ENCODE measurements around the gene PSMB11.

The PSMB11 gene

GRCh38 chr14:23043754-23044153 lies 1.7 kb downstream of the PSMB11 start:
- Mint-ChIP-seq H3K4me3 (no peak overlapping the region), H3K4me1 (ENCODE audit: low read depth) (no peaks in the 10 kb centered on the region), H3K36me3 (ENCODE audit: low read depth) (no peaks in the 10 kb centered on the region), H3K27me3 (ENCODE audit: low read depth) (no peaks in the 10 kb centered on the region), H3K27ac (no peak overlapping the region), H3K9me3 (no peaks in the 10 kb centered on the region)

GRCh38 chr14:23044840-23045239 lies 2.8 kb downstream of the PSMB11 start:
- Mint-ChIP-seq H3K27ac (no peak overlapping the region), H3K27me3 (ENCODE audit: low read depth) (no peaks in the 10 kb centered on the region), H3K9me3 (no peaks in the 10 kb centered on the region), H3K36me3 (ENCODE audit: low read depth) (no peaks in the 10 kb centered on the region), H3K4me3 (no peak overlapping the region), H3K4me1 (ENCODE audit: low read depth) (no peaks in the 10 kb centered on the region)

GRCh38 chr14:23045419-23046357 lies 3.7 kb downstream of the PSMB11 start:
- Mint-ChIP-seq H3K36me3 (ENCODE audit: low read depth) (no peaks in the 10 kb centered on the region), H3K4me1 (ENCODE audit: low read depth) (no peaks in the 10 kb centered on the region), H3K4me3 (no peak overlapping the region), H3K9me3 (no peaks in the 10 kb centered on the region), H3K27me3 (ENCODE audit: low read depth) (no peaks in the 10 kb centered on the region), H3K27ac (no peak overlapping the region)

- Mint-ChIP-seq H3K9me3 (no peaks in the 10 kb centered on the region), H3K4me1 (ENCODE audit: low read depth) (no peaks in the 10 kb centered on the region), H3K27me3 (ENCODE audit: low read depth) (no peaks in the 10 kb centered on the region), H3K4me3 (no peak overlapping the region), H3K27ac (no peak overlapping the region), H3K36me3 (ENCODE audit: low read depth) (no peaks in the 10 kb centered on the region)
Observed at GRCh38 chr14:23047034-23047634, 5.1 kb downstream of the PSMB11 start.

GRCh38 chr14:23047751-23048693 lies 6.0 kb downstream of the PSMB11 start:
- H3K4me1 Mint-ChIP-seq (ENCODE audit: low read depth): no peaks in the 10 kb centered on the region
- H3K27ac Mint-ChIP-seq: no peak overlapping the region
- no peaks in the 10 kb centered on the region for H3K9me3 Mint-ChIP-seq
- H3K36me3 Mint-ChIP-seq (ENCODE audit: low read depth): no peaks in the 10 kb centered on the region
- H3K4me3 Mint-ChIP-seq: no peak overlapping the region
- H3K27me3 Mint-ChIP-seq (ENCODE audit: low read depth): no peaks in the 10 kb centered on the region

GRCh38 chr14:23049011-23049410 lies 7.0 kb downstream of the PSMB11 start:
- no peaks in the 10 kb centered on the region for H3K36me3 Mint-ChIP-seq (ENCODE audit: low read depth)
- no peak overlapping the region for H3K4me3 Mint-ChIP-seq
- no peaks in the 10 kb centered on the region for H3K9me3 Mint-ChIP-seq

GRCh38 chr14:23051141-23052057 lies 9.4 kb downstream of the PSMB11 start:
- Mint-ChIP-seq H3K4me3 (no peak overlapping the region), H3K9me3 (no peaks in the 10 kb centered on the region), H3K36me3 (ENCODE audit: low read depth) (no peaks in the 10 kb centered on the region), H3K27ac (no peak overlapping the region), H3K4me1 (ENCODE audit: low read depth) (peaks cover 5% of the 10 kb centered on the region), H3K27me3 (ENCODE audit: low read depth) (peaks cover 7% of the 10 kb centered on the region)

More at GRCh38 chr14:23049011-23049410, 7.0 kb downstream of the PSMB11 start:
- H3K27me3 Mint-ChIP-seq (ENCODE audit: low read depth): no peaks in the 10 kb centered on the region
- no peaks in the 10 kb centered on the region for H3K4me1 Mint-ChIP-seq (ENCODE audit: low read depth)
- no peak overlapping the region for H3K27ac Mint-ChIP-seq

GRCh38 chr14:23052182-23052623 lies 10.2 kb downstream of the PSMB11 start:
- no peak overlapping the region for H3K4me3 Mint-ChIP-seq
- peaks cover 12% of the 10 kb centered on the region for H3K27me3 Mint-ChIP-seq (ENCODE audit: low read depth)
- no peaks in the 10 kb centered on the region for H3K36me3 Mint-ChIP-seq (ENCODE audit: low read depth)
- H3K9me3 Mint-ChIP-seq: no peaks in the 10 kb centered on the region
- peaks cover 10% of the 10 kb centered on the region for H3K4me1 Mint-ChIP-seq (ENCODE audit: low read depth)
- no peak overlapping the region for H3K27ac Mint-ChIP-seq

- Mint-ChIP-seq H3K4me3 (no peak overlapping the region), H3K4me1 (ENCODE audit: low read depth) (peaks cover 10% of the 10 kb centered on the region), H3K27ac (no peak overlapping the region), H3K36me3 (ENCODE audit: low read depth) (no peaks in the 10 kb centered on the region), H3K27me3 (ENCODE audit: low read depth) (peaks cover 12% of the 10 kb centered on the region), H3K9me3 (no peaks in the 10 kb centered on the region)
Observed at GRCh38 chr14:23052671-23053070, 10.7 kb downstream of the PSMB11 start.

GRCh38 chr14:23053426-23053825 lies 11.4 kb downstream of the PSMB11 start:
- Mint-ChIP-seq H3K4me1 (ENCODE audit: low read depth) (peaks cover 16% of the 10 kb centered on the region), H3K36me3 (ENCODE audit: low read depth) (peaks cover 5% of the 10 kb centered on the region), H3K4me3 (no peak overlapping the region), H3K27ac (no peak overlapping the region), H3K27me3 (ENCODE audit: low read depth) (peaks cover 12% of the 10 kb centered on the region), H3K9me3 (no peaks in the 10 kb centered on the region)

GRCh38 chr14:23054000-23054811 lies 12.2 kb downstream of the PSMB11 start:
- Mint-ChIP-seq H3K9me3 (no peaks in the 10 kb centered on the region), H3K27me3 (ENCODE audit: low read depth) (peaks cover 12% of the 10 kb centered on the region), H3K4me1 (ENCODE audit: low read depth) (peaks cover 17% of the 10 kb centered on the region), H3K36me3 (ENCODE audit: low read depth) (peaks cover 7% of the 10 kb centered on the region), H3K27ac (no peak overlapping the region), H3K4me3 (peak overlapping the region; percentile 45)

GRCh38 chr14:23055147-23055550 lies 13.1 kb downstream of the PSMB11 start:
- H3K4me1 Mint-ChIP-seq (ENCODE audit: low read depth): peaks cover 19% of the 10 kb centered on the region
- peaks cover 12% of the 10 kb centered on the region for H3K36me3 Mint-ChIP-seq (ENCODE audit: low read depth)
- H3K9me3 Mint-ChIP-seq: no peaks in the 10 kb centered on the region
- H3K27ac Mint-ChIP-seq: no peak overlapping the region
- H3K4me3 Mint-ChIP-seq: no peak overlapping the region
- peaks cover 12% of the 10 kb centered on the region for H3K27me3 Mint-ChIP-seq (ENCODE audit: low read depth)

GRCh38 chr14:23055621-23056144 lies 13.7 kb downstream of the PSMB11 start:
- Mint-ChIP-seq H3K9me3 (no peaks in the 10 kb centered on the region), H3K4me1 (ENCODE audit: low read depth) (peaks cover 19% of the 10 kb centered on the region), H3K27me3 (ENCODE audit: low read depth) (peaks cover 12% of the 10 kb centered on the region), H3K36me3 (ENCODE audit: low read depth) (peaks cover 12% of the 10 kb centered on the region), H3K27ac (no peak overlapping the region), H3K4me3 (peak overlapping the region; percentile 80)

Data from T-helper 1 cell treated with Interleukin-12 subunit alpha and Interleukin-12 subunit beta and Interleukin-4 antibody, amounts not matched to agents 30 μg/mL and 1 μg/mL, for 36 hours (primary cell).